Measurements from ENCODE around the gene JPH3.
"Not testable (repeated sequence)": the region's sequence is repeated elsewhere in the genome, so short reads cannot be mapped to it uniquely, and the experiment has no call there.

The JPH3 gene

DNA sequence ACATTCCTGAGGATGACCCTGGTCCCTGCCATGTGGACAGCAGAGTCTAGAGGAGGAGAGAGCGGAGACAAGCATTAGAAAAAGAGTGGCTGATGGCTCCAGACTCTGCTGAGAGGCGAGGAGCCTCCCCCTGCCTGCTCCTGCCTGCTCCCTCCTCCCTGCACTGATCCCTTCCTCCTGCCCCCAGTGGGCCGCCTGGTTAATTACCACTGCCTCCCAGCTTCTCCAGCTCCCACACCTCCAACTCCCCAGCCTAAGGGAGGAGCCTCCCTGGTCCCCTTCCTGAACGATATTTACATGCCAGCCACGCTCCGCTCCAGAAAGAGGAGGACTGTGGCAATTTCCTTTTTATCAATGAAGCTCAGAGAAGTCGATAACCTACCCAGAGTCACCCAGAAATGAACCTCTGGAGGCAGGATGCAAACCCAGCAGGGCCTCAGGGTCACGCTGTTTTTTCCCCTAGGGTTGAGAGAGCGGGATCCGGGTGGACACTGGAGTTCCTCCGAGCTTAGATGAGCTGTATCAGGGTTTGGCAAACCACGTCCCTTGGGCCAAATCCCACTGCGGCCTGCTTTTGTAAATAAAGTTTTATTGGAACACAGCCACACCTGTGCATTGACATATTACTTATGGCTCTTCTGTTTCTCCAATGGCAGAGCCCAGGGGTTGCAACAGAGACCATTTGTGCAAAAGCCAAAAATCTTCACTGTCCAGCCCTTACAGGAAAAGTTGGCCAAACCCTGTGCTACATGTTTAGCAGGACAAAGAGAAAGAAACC is 27.1 kb upstream of the JPH3 start:
- no peak overlapping the region for H3K4me3 ChIP-seq (ENCODE audit: low read depth, low read length)
- TF ChIP-seq, protein P1, sequence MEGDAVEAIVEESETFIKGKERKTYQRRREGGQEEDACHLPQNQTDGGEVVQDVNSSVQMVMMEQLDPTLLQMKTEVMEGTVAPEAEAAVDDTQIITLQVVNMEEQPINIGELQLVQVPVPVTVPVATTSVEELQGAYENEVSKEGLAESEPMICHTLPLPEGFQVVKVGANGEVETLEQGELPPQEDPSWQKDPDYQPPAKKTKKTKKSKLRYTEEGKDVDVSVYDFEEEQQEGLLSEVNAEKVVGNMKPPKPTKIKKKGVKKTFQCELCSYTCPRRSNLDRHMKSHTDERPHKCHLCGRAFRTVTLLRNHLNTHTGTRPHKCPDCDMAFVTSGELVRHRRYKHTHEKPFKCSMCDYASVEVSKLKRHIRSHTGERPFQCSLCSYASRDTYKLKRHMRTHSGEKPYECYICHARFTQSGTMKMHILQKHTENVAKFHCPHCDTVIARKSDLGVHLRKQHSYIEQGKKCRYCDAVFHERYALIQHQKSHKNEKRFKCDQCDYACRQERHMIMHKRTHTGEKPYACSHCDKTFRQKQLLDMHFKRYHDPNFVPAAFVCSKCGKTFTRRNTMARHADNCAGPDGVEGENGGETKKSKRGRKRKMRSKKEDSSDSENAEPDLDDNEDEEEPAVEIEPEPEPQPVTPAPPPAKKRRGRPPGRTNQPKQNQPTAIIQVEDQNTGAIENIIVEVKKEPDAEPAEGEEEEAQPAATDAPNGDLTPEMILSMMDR (IDR thresholded peaks at IDR 0.05; ENCODE audit: low read depth, low read length) = no peak

DNA sequence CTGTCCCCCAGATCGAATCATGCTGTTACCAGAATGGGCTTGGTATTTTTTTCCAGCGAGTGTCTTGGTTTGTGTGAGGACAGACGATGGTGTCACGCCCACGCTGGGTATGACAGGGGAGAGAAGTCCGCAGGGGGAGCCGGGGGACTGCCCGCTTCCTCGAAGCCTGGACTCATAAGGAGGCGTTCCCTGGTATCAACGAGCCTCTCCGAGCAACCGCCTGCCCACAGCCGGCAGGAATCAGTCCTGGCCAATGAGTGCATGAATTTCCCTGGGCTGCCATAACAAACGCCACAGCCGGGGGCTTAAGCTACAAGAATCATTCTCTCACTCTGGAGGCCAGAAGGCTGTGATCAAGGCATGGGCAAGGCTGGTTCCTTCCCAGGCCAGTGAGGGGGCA is 26.1 kb upstream of the JPH3 start:
- H3K4me3 ChIP-seq (ENCODE audit: low read depth, low read length) = no peak overlapping the region
- TF ChIP-seq, protein P1 (IDR thresholded peaks at IDR 0.05; ENCODE audit: low read depth, low read length) = no peak

DNA sequence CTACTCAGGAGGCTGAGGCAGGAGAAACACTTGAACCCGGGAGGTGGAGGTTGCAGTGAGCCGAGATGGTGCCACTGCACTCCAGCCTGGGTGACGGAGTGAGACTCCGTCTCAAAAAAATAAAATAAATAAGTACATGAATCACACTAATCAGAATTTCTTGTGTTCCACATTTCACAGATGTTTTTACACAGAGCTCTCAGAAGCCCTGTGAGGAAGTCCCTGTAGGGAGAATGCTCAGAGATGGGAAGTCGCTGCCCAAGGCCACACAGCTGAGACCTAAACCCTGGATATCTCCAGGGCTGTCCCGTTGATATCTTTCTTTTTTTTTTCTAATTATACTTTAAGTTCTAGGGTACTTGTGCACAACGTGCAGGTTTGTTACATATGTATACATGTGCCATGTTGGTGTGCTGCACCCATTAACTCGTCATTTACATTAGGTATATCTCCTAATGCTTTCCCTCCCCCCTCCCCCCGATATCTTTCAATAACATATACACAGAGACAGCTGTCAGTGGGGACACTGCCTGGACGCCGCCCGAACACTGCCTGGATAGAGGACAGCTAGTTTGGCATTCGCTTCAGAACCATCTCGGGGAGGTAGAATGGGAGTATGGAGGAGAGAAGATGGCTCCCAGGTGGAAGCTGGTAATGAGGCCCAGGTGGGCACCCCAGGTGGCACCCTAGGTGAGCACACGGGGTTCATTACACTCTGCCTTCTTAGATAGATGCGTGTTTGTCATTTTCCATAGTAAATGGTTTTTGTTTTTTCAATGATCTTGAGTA is 24.0 kb upstream of the JPH3 start:
- H3K4me3 ChIP-seq (ENCODE audit: low read depth, low read length) = not testable (repeated sequence)

DNA sequence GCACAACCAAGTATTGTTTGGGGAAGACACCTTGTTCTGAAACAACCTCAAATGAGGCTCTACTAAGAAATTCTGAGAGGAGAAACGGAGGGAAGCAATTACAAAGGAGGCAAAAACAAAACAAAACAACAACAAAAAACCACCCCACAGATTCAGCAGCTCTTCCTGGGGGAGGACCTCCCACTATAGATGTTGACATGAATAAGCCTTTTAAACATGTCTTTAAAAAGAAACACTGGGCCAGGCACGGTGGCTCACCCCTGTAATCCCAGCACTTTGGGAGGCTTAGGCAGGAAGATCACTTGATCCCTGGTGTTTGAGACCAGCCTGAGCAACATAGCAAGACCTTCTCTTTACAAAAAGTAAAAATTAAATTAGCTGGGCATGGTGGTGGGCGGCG is 22.6 kb upstream of the JPH3 start:
- TF ChIP-seq, protein P1 (IDR thresholded peaks at IDR 0.05; ENCODE audit: low read depth, low read length) = no peak
- no peak overlapping the region for H3K4me3 ChIP-seq (ENCODE audit: low read depth, low read length)

DNA sequence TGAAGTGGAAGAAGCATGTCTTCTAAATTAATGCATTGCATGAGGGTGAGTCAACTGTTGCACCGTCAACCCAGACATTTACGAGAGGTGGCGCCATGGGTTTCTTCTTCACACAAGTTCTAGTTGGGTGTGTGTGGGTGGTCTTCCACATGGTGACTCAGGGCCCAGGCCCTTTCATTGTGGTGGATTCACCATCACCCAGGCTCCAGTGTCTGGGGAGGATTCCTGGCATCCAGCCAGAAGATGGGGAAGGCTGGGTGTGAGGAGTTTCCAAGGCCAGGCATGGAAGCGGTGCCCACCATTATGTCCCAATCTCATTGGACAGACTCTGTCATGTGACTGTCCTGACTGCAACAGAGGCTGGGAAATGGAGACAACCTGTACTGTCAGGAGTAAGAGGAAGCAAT is 21.4 kb upstream of the JPH3 start:
- H3K4me3 ChIP-seq (ENCODE audit: low read depth, low read length) = no peak overlapping the region
- TF ChIP-seq, protein P1 (IDR thresholded peaks at IDR 0.05; ENCODE audit: low read depth, low read length) = no peak

DNA sequence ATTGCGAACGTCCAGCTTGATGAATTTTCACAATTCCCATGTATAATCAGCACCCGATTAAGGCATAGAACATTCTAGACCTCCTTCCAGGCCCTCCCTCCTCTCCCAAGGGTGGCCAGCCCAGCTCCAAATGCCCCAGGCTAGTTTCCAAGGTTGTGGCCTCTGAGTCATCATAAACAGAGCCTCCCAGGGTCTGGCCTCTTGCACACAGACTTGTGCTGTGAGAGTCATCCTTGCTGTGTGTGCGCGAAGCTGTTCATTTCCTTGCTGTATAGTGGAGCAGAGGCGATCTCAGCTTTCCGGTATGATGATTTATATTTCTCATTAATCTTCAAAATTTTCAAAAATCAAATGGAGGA is 20.5 kb upstream of the JPH3 start:
- TF ChIP-seq, protein P1 (IDR thresholded peaks at IDR 0.05; ENCODE audit: low read depth, low read length) = no peak

DNA sequence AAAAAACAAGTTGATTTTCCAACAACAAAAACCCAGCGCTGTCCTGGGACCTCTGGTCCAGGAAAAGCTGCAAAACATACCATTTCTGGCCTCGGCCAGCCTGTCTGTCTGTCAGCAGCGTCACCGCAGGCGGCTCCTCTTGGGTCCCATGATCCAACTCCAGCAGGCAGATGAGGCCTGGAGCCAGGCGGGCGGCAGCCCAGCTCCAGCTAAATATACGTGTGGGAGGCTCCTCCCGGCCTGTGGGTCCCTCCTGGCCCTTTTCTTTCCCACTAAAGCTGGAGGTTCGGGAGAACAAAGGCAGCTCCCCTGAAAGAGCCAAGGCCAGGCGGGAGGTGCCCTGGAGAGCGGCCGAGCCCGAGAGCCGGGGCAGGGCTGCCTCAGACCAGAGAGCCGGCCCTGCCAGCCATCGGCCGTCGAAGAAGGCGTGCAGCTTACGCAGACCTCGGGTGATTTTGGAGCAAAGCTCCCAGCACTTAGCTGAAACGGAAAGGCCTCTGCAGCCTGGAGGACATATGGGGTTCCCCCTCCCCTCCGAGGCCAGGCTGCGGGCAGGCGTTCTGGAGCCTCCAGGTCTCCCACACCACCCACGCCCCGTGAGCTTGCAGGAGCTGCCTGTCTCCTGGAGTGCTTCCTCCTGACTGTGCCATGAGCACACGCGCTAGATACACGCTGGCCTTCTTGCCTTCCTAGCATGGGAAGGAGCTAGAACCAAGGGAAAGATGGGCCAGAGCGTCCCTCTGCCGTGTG is 19.9 kb upstream of the JPH3 start:
- H3K4me3 ChIP-seq (ENCODE audit: low read depth, low read length) = peak overlapping the region; percentile 14
- TF ChIP-seq, protein P1 (IDR thresholded peaks at IDR 0.05; ENCODE audit: low read depth, low read length) = no peak

More for the DNA sequence above, 20.5 kb upstream of the JPH3 start:
- H3K4me3 ChIP-seq (ENCODE audit: low read depth, low read length) = peak overlapping the region; percentile 14
